K562 (cell line): Measurements from ENCODE around the gene CNNM4. TPM values are rescaled to one million over a fixed set of nuclear protein-coding genes. Genes with fewer than 3 reads are reported as not detected.

Experiments
- DNMT1 ChIP-seq: fragments of 450-650 bp; IDR thresholded peaks from 2 replicates; pipeline ENCODE4 v1.6.1; 2016; ENCODE audit warnings: antibody characterized with exemption, mild to moderate bottlenecking
- GATAD2A ChIP-seq: fragments of 450-650 bp; IDR thresholded peaks from 2 replicates; pipeline ENCODE4 v1.6.1; 2017
- KLF10 ChIP-seq: fragments of 250-450 bp; sonication (Bioruptor Pico); IDR thresholded peaks from 2 replicates; pipeline ENCODE4 v1.6.1; 2021; ENCODE audit warnings: matching md5 sums
- NFE2 ChIP-seq: IDR thresholded peaks from 2 replicates; pipeline ENCODE4 v1.6.1; 2014; ENCODE audit warnings: antibody characterized with exemption, low read depth
- PRPF4 ChIP-seq: fragments of 200-400 bp; formaldehyde crosslinking; IDR thresholded peaks from one replicate; pipeline ENCODE4 v1.6.1; 2017; ENCODE audit warnings: low read length, low read depth, mild to moderate bottlenecking; ENCODE audit not compliant: insufficient read depth, poor library complexity, severe bottlenecking
- REST ChIP-seq, 2 experiments: fragments of 450-650 bp; formaldehyde crosslinking in 1 of 2; IDR thresholded peaks; 2 replicates each; pipeline versions ENCODE4 v1.4.0 to v1.6.1; 2014 to 2020; ENCODE audit warnings: mild to moderate bottlenecking in 2 of 2, borderline replicate concordance in 1 of 2, low read depth in 1 of 2
- RREB1 ChIP-seq: fragments of 250-450 bp; sonication (Bioruptor Pico); IDR thresholded peaks from 2 replicates; pipeline ENCODE4 v1.4.0; 2020
- STAG1 ChIP-seq: sonication (generic); formaldehyde crosslinking; IDR thresholded peaks from 2 replicates; pipeline ENCODE4 v1.5.0; 2020; ENCODE audit warnings: missing genetic modification reagents, borderline replicate concordance
- THRAP3 ChIP-seq: fragments of 450-650 bp; IDR thresholded peaks from 2 replicates; pipeline ENCODE4 v1.6.1; 2016; ENCODE audit warnings: mild to moderate bottlenecking, inconsistent platforms, borderline replicate concordance
- ZFP30 ChIP-seq: fragments of 250-450 bp; sonication (Bioruptor Pico); IDR thresholded peaks from 2 replicates; pipeline ENCODE4 v1.8.0; 2022; ENCODE audit warnings: moderate library complexity, mild to moderate bottlenecking, inconsistent platforms, borderline replicate concordance
- polyA plus RNA-seq, 8 experiments: library from polyadenylated mRNA; depleted of rRNA in 4 of 8; stranded (reverse) in 5 of 8; unstranded in 3 of 8; fragments of >200 nt; fragmentation: Nextera tagmentation in 2 of 8; fragmentation: Illumina TruSeq in 1 of 8; extraction: Ambion mirVana in 2 of 8; extraction: Trizol in 1 of 8; gene quantifications; 2 replicates each; pipeline versions ENCODE4 v1.2.1 to v1.2.3, GENCODE V29; 2011 to 2014; ENCODE audit warnings: inconsistent platforms in 1 of 8, missing spikeins in 1 of 8
- total RNA-seq, 7 experiments: library from RNA; depleted of rRNA in 6 of 7; stranded (reverse); fragments of >200 nt in 6 of 7; fragmentation: Illumina TruSeq in 2 of 7; extraction: Trizol in 2 of 7; gene quantifications; 2 replicates each; pipeline versions ENCODE4 v1.2.1 to v1.2.3, GENCODE V29; 2011 to 2021; ENCODE audit warnings: low replicate concordance in 1 of 7
- TF ChIP-seq, protein P1 (sequence below): fragments of 250-450 bp; sonication (Bioruptor Pico); IDR thresholded peaks from 2 replicates; pipeline ENCODE4 v1.5.0; 2020; ENCODE audit warnings: mild to moderate bottlenecking

The CNNM4 gene
- total and polyA plus RNA-seq, 9 of the 15 experiments (the other 6 are each of a cell fraction or from before 2014, with no cell fraction given): 0.96 to 6.3 (median 2.8) TPM

DNA sequence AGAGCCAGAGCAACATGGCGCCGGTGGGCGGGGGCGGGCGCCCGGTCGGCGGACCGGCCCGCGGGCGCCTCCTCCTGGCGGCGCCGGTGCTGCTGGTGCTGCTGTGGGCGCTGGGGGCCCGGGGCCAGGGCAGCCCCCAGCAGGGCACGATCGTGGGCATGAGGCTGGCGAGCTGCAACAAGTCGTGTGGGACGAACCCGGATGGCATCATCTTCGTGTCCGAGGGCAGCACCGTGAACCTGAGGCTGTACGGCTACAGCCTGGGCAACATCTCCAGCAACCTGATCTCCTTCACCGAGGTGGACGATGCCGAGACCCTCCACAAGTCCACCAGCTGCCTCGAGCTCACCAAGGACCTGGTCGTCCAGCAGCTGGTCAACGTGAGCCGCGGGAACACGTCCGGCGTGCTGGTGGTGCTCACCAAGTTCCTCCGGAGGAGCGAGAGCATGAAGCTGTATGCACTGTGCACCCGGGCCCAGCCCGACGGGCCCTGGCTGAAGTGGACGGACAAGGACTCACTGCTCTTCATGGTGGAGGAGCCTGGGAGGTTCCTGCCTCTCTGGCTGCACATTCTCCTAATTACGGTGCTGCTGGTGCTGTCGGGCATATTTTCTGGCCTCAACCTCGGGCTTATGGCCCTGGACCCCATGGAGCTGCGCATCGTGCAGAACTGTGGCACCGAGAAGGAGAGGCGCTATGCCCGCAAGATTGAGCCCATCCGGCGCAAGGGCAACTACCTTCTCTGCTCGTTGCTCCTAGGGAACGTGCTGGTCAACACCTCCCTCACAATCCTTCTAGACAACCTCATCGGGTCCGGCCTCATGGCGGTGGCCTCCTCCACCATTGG is 507 bp downstream of the CNNM4 start (continued):
- no peak for TF ChIP-seq STAG1
- peak; percentile 39; the same call in 1 of the 2 replicates for TF ChIP-seq REST (IDR thresholded peaks at IDR 0.05; ENCODE audit: borderline replicate concordance)
- no peak for TF ChIP-seq REST (CRISPR knock-in tag; IDR thresholded peaks at IDR 0.05; ENCODE audit: low read depth)
- TF ChIP-seq THRAP3: no peak
- no peak for TF ChIP-seq ZFP30 (CRISPR knock-in tag)
- no peak for TF ChIP-seq NFE2
- TF ChIP-seq RREB1 (CRISPR knock-in tag): no peak
- TF ChIP-seq PRPF4: no peak
- TF ChIP-seq DNMT1: no peak
- no peak for TF ChIP-seq KLF10 (CRISPR knock-in tag)
- TF ChIP-seq GATAD2A: no peak
- TF ChIP-seq, protein P1, sequence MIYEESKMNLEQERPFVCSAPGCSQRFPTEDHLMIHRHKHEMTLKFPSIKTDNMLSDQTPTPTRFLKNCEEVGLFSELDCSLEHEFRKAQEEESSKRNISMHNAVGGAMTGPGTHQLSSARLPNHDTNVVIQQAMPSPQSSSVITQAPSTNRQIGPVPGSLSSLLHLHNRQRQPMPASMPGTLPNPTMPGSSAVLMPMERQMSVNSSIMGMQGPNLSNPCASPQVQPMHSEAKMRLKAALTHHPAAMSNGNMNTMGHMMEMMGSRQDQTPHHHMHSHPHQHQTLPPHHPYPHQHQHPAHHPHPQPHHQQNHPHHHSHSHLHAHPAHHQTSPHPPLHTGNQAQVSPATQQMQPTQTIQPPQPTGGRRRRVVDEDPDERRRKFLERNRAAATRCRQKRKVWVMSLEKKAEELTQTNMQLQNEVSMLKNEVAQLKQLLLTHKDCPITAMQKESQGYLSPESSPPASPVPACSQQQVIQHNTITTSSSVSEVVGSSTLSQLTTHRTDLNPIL (CRISPR knock-in tag): no peak
